Measurements from ENCODE around the gene COL18A1.

DNA sequence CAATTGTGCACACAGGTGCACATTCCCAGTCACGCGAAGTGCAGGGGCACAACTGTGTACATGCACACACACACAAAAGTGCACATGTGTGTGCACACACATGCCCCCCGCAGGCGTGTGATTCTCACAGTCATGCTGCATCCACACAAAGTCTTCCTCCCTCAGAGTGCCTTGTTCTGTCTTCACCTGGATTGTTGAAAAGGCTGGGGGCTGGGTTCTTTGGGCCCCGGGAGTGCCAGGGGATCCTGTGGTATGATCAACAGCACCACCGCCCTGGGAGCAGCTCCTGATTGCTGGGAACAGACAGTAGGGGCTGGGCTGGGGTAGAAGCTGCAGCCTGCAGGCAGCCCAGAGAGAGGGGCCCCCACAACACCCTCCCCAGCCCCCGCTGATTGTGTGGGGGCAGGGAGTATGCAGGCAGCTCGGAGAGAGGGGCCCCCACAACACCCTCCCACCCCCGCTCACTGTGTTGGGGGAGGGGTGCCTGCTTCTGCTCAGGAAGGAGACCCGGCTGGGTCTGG lies 3.4 kb downstream of the COL18A1 start:
- TF ChIP-seq ELF4 (IDR thresholded peaks at IDR 0.05) (no peak), SUZ12 (IDR thresholded peaks at IDR 0.05) (no peak), FOXK2 (IDR thresholded peaks at IDR 0.05) (no peak), NFRKB (IDR thresholded peaks at IDR 0.05) (no peak)

Measured in HEK293T (cell line).